ENCODE data around the gene MYCBPAP. TPM values are rescaled to one million over a fixed set of nuclear protein-coding genes. Genes with fewer than 3 reads are reported as not detected.

The MYCBPAP gene
- 1 to 10 TPM; 1.4 to 1.8 TPM for total RNA-seq

DNA sequence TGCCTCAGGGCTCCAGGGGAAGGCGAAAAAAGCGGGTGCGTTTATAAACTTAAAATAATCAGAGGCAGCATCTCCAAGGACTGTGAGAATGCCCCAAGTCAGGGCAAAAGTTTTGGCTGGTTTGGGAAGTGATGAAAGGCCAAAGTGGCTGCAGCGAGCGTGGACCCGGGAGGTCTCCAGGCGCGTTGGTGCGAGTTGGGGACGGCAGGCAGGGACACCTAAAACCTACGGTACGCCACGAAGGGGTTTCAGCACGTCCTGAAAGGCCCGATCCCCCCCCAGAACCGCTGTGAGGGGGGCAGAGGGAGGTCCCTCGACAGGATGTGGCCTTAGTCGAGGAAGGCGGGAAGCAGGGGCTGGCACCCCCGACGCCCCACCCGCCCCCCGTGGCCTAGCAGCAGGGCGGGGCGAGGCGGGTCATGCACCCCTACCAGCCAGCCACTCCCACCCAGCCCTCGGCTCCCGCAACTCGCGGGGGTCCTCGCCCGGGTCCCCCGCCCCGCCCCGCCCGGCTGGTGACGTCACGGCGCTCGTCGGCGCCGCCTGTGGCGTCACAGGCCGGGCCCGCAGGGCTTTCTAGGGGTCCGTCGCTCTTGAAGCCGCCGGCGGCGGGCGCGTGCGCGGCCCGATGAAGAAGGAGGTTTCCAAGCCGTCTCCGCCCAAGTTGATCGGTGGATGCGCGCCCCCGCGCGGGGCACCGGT is at the start of gene MYCBPAP:
TSS of gene MYCBPAP (plus strand) at position 569 of the 702 bp plus-strand sequence. CDS start 236 bp downstream, outside the sequence.
- DNase-seq, result peak; percentile 85
- Mint-ChIP-seq H3K4me1 (peaks cover 34% of the 10 kb centered on the region), H3K27me3 (peaks cover 4% of the 10 kb centered on the region), H3K36me3 (ENCODE audit: low read depth) (no peaks in the 10 kb centered on the region), H3K9me3 (ENCODE audit: low read depth) (no peaks in the 10 kb centered on the region), H3K4me3 (peak within 1 kb of the TSS; percentile 72), H3K27ac (peak within 1 kb of the TSS; percentile 77)
- POLR2A ChIA-PET, result no interaction called here
- intact Hi-C loops (cut with DNase I, micrococcal nuclease), result loop anchor here (1.0 to 2.0 kb wide), 2 partner anchors 29 to 199 kb away; partner anchors contain the start of genes ANKRD40 (in 1 of the 2) and RSAD1 (in 1 of the 2)
- CTCF ChIA-PET, result no interaction called here
- ATAC-seq, result peak; percentile 38

DNA sequence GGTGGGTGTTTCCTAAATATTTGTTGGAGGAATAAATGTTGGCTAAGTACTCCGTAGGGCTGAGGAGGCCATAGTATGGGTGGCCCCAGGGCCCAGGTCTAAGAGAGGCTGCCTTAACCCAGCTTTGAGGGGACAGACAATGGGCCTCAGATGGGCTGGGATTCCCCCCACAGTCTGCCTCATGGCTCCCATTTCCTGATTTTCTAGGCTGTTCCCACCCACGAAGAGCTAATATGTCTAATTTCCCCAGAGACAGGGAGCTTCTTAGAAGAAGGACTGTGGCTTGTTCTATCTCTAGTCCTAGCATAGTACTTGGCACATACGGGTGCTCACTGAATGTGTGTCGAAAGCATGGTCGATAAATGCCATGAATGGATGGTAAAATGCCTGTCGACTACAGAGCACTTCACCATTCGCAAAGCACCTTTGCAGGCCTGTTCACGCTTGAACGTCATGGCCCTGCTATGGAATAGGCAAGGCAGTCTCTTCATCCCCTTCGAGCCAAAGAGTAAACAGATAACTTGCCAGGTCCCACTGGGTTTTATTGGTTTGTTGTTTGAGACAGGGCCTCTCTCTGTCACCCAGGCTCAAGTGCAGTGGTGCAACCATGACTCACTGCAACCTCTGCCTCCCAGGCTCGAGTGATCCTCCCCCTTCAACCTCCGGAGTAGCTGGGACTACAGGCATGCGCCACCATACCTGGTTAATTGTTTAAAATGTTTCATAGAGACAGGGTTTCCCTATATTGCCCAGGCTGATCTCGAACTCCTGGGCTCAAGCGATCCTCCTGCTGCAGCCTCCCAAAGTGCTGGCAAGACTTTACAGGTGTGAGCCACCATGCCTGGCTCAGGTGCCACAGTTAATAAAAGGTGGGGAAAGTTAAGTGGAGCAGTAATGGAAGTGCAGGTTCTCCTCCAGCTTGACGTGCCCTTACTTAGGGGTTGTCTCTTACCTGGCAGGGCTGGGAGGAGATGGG is 49.2 kb upstream of the MYCBPAP start:
- POLR2A ChIA-PET, result no interaction called here
- Mint-ChIP-seq H3K4me3 (no peak overlapping the region), H3K27me3 (no peaks in the 10 kb centered on the region), H3K4me1 (no peaks in the 10 kb centered on the region), H3K36me3 (ENCODE audit: low read depth) (no peaks in the 10 kb centered on the region), H3K9me3 (ENCODE audit: low read depth) (no peaks in the 10 kb centered on the region), H3K27ac (no peak overlapping the region)
- intact Hi-C loops (cut with DNase I, micrococcal nuclease), result no loop called here
- DNase-seq (no peak), ATAC-seq (no peak)
- CTCF ChIA-PET, result interaction anchor here (0.6 to 1.1 kb wide), 2 partner anchors 21 to 173 kb away, joined by 3 to 4 read pairs; no protein-coding TSS in a partner anchor

DNA sequence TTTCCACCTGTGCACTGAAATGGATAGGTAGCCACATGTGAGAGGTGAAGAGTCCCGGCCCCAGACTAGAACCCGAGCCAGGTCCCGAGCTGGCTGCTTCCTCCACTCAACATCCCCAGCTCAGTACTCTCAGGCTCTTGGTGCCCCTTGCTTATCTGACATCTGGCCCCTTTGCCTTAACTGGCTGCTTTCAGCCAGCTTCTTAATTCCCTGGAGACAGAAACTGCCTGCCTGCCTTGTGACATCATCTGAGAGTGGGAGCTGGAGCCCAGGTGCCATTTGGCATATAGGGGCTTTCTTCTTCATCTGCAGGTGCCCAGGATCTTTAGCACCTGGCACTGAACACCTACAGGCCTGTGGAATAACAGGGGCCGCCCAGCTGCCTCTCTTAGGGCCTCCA is 48.5 kb upstream of the MYCBPAP start:
- H3K36me3 Mint-ChIP-seq (ENCODE audit: low read depth), result no peaks in the 10 kb centered on the region
- H3K9me3 Mint-ChIP-seq (ENCODE audit: low read depth), result no peaks in the 10 kb centered on the region
- H3K27me3 Mint-ChIP-seq, result no peaks in the 10 kb centered on the region
- ChIA-PET CTCF (interaction anchor here (0.6 kb wide), 1 partner anchor 173 kb away, joined by 4 read pairs; no protein-coding TSS in a partner anchor), POLR2A (no interaction called here)
- DNase-seq (no peak), ATAC-seq (no peak)
- H3K27ac Mint-ChIP-seq, result no peak overlapping the region
- intact Hi-C loops (cut with DNase I, micrococcal nuclease), result no loop called here
- H3K4me3 Mint-ChIP-seq, result no peak overlapping the region
- no peaks in the 10 kb centered on the region for H3K4me1 Mint-ChIP-seq

- Mint-ChIP-seq H3K27me3 (no peaks in the 10 kb centered on the region), H3K27ac (no peak overlapping the region), H3K4me3 (no peak overlapping the region), H3K9me3 (ENCODE audit: low read depth) (no peaks in the 10 kb centered on the region), H3K4me1 (no peaks in the 10 kb centered on the region), H3K36me3 (ENCODE audit: low read depth) (no peaks in the 10 kb centered on the region)
- DNase-seq (no peak), ATAC-seq (no peak)
- intact Hi-C loops (cut with DNase I, micrococcal nuclease), result no loop called here
- POLR2A ChIA-PET, result no interaction called here
- CTCF ChIA-PET, result interaction anchor here (0.8 kb wide), 1 partner anchor 79 kb away, joined by 3 read pairs; no protein-coding TSS in a partner anchor
Measured at GRCh38 chr17:50460831-50461526, 47.3 kb upstream of the MYCBPAP start.

DNA sequence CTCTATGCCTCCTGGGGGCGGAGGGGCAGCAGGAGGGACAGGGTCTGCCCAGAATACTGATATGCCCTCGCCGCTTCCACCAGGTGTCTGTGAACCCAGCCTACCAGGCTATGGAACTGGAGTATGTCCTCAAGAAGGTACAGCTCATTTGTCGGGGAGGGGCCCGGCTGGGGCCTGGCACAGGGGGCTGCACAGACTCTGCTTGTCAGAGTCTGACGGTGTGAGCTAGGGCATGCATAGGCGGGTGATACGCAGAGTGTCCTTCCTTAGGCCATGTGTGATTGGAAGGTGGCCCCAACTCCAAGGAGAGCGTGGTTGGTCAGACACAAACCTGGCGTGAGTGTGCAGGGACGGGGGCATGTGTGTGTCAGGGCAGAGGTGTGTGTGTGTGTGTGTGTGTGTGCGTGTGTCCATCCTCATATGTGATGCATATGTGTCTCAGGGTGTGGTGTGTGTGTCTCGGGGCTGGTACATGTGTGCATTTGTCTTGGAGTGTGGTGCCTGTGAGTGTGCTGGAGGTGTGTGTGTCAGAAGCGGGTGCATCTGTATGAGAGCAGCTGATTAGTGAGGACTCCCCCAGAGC is 46.6 kb upstream of the MYCBPAP start:
- Mint-ChIP-seq H3K9me3 (ENCODE audit: low read depth) (no peaks in the 10 kb centered on the region), H3K4me1 (no peaks in the 10 kb centered on the region)
- intact Hi-C loops (cut with DNase I, micrococcal nuclease), result no loop called here

GRCh38 chr17:50462446-50462845 is 45.8 kb upstream of the MYCBPAP start:
- DNase-seq (no peak), ATAC-seq (no peak)
- Mint-ChIP-seq H3K4me1 (no peaks in the 10 kb centered on the region), H3K27ac (no peak overlapping the region), H3K36me3 (ENCODE audit: low read depth) (no peaks in the 10 kb centered on the region), H3K4me3 (no peak overlapping the region), H3K27me3 (peaks cover under 1% of the 10 kb centered on the region), H3K9me3 (ENCODE audit: low read depth) (no peaks in the 10 kb centered on the region)
- POLR2A ChIA-PET, result interaction anchor here (0.5 kb wide), 1 partner anchor 11 kb away, joined by 3 read pairs; no protein-coding TSS in a partner anchor
- CTCF ChIA-PET, result no interaction called here
- intact Hi-C loops (cut with DNase I, micrococcal nuclease), result no loop called here

More for the DNA sequence above, 46.6 kb upstream of the MYCBPAP start:
- Mint-ChIP-seq H3K27me3 (no peaks in the 10 kb centered on the region), H3K4me3 (no peak overlapping the region), H3K36me3 (ENCODE audit: low read depth) (no peaks in the 10 kb centered on the region), H3K27ac (no peak overlapping the region)
- POLR2A ChIA-PET, result no interaction called here
- ATAC-seq (no peak), DNase-seq (no peak)
- CTCF ChIA-PET, result no interaction called here

DNA sequence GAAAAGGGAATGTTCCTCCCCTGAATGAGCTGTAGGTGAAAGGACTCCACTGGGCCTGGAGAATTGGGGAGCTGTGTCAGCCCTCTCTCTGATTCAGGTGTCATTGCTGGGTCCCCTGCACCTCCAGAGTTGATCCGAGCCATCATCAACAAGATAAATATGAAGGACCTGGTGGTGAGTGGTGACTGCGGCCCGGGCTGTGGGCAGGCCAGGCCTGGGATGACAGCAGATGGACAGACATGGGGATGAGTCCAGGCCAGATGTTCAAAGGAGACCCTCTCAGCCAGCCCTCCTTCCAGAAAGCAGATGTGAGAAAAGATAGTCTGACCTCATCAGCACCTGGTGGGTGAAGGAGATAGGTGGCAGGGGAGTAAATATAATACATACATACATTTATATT is 44.1 kb upstream of the MYCBPAP start:
- no peaks in the 10 kb centered on the region for H3K36me3 Mint-ChIP-seq (ENCODE audit: low read depth)
- intact Hi-C loops (cut with DNase I, micrococcal nuclease), result no loop called here
- DNase-seq, result no peak
- no peak for ATAC-seq
- no peak overlapping the region for H3K4me3 Mint-ChIP-seq
- H3K9me3 Mint-ChIP-seq (ENCODE audit: low read depth), result no peaks in the 10 kb centered on the region
- CTCF ChIA-PET, result no interaction called here
- peaks cover 2% of the 10 kb centered on the region for H3K4me1 Mint-ChIP-seq
- H3K27ac Mint-ChIP-seq, result no peak overlapping the region
- H3K27me3 Mint-ChIP-seq, result peaks cover 10% of the 10 kb centered on the region
- POLR2A ChIA-PET, result no interaction called here

DNA sequence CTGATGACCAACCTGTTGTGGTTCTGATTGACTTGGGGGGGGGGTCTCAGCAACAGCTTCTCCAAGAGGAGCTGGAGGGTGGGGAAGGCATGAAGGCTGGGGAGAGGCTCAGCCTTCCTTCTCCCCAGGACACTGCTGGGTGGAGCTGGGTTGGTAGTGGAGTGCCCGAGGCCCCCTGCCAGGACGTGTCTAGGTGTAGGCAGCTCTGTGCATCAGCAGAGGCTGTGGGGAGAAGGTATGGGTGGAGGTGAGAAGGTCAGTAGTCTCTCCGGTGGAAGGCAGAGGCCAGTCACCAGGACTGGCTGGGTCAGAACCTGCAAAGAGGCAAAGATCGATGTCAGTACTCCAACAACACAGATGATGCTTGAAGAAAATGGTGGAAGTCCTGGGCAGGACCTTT is 43.5 kb upstream of the MYCBPAP start:
- peaks cover 2% of the 10 kb centered on the region for H3K4me1 Mint-ChIP-seq
- no peaks in the 10 kb centered on the region for H3K9me3 Mint-ChIP-seq (ENCODE audit: low read depth)
- CTCF ChIA-PET, result interaction anchor here (0.8 kb wide), 1 partner anchor 103 kb away, joined by 4 read pairs; no protein-coding TSS in a partner anchor
- POLR2A ChIA-PET, result no interaction called here
- intact Hi-C loops (cut with DNase I, micrococcal nuclease), result no loop called here
- ATAC-seq (no peak), DNase-seq (no peak)
- H3K4me3 Mint-ChIP-seq, result no peak overlapping the region
- peaks cover 10% of the 10 kb centered on the region for H3K27me3 Mint-ChIP-seq
- no peak overlapping the region for H3K27ac Mint-ChIP-seq
- no peaks in the 10 kb centered on the region for H3K36me3 Mint-ChIP-seq (ENCODE audit: low read depth)

- Mint-ChIP-seq H3K27ac (no peak overlapping the region), H3K4me3 (no peak overlapping the region), H3K4me1 (peaks cover 2% of the 10 kb centered on the region), H3K9me3 (ENCODE audit: low read depth) (no peaks in the 10 kb centered on the region), H3K27me3 (peaks cover 10% of the 10 kb centered on the region), H3K36me3 (ENCODE audit: low read depth) (no peaks in the 10 kb centered on the region)
- DNase-seq (no peak), ATAC-seq (no peak)
- ChIA-PET POLR2A (no interaction called here), CTCF (interaction anchor here (0.8 kb wide), 1 partner anchor 103 kb away, joined by 4 read pairs; no protein-coding TSS in a partner anchor)
- intact Hi-C loops (cut with DNase I, micrococcal nuclease), result no loop called here
Measured at GRCh38 chr17:50465171-50465570, 43.1 kb upstream of the MYCBPAP start.

DNA sequence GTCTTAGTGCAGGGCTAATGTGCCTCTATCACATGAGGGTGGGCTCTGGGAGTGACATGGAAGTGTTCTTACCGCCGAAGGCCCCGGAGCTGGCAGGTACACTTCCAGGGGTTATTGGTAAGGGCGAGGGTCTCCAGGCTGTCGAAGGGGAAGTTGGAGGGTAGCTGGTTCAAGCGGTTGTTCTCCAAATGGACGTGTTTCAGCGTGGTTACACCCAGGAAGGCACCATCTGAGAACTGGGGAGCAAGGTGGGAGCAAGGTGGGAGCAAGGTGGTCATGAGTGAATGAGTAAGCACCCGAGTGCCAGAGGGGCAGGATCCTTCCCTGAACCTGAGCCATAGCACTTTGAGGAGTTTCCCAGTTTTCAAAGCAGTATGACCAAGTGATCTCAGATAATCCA is 42.6 kb upstream of the MYCBPAP start:
- ChIA-PET POLR2A (interaction anchor here (0.5 kb wide), 1 partner anchor 154 kb away, joined by 5 read pairs; no protein-coding TSS in a partner anchor), CTCF (interaction anchor here (0.8 to 1.0 kb wide), 2 partner anchors 10 to 104 kb away, joined by 3 to 4 read pairs; no protein-coding TSS in a partner anchor)
- intact Hi-C loops (cut with DNase I, micrococcal nuclease), result no loop called here
- H3K27ac Mint-ChIP-seq, result no peak overlapping the region
- H3K4me1 Mint-ChIP-seq, result peaks cover 2% of the 10 kb centered on the region
- H3K36me3 Mint-ChIP-seq (ENCODE audit: low read depth), result no peaks in the 10 kb centered on the region
- DNase-seq (no peak), ATAC-seq (no peak)
- H3K9me3 Mint-ChIP-seq (ENCODE audit: low read depth), result no peaks in the 10 kb centered on the region
- H3K4me3 Mint-ChIP-seq, result no peak overlapping the region
- H3K27me3 Mint-ChIP-seq, result peaks cover 12% of the 10 kb centered on the region

All from activated CD4-positive, alpha-beta T cell treated with anti-CD3 and anti-CD28 coated beads for 36 hours (primary cell).